Parathyroid adenoma (tissue), 2 donors: ENCODE results near the gene MAP3K5.

Source experiments
- H2AFZ ChIP-seq: fragments of 300-600 bp; sonication (generic); one replicate; pipeline ENCODE4 v1.7.0; 2017; ENCODE audit warnings: antibody characterized with exemption, mild to moderate bottlenecking
- H3K27ac ChIP-seq: fragments of 300-600 bp; sonication (generic); one replicate; pipeline ENCODE4 v1.7.0; 2017
- H3K27me3 ChIP-seq: fragments of 300-600 bp; sonication (generic); one replicate; pipeline ENCODE4 v1.7.0; 2017; ENCODE audit warnings: low read length; ENCODE audit not compliant: control insufficient read depth, insufficient read depth
- H3K36me3 ChIP-seq: fragments of 300-600 bp; sonication (generic); one replicate; pipeline ENCODE4 v1.7.0; 2017; ENCODE audit warnings: low read length; ENCODE audit not compliant: control insufficient read depth, insufficient read depth
- H3K4me1 ChIP-seq: fragments of 300-600 bp; sonication (generic); one replicate; pipeline ENCODE4 v1.7.0; 2017; ENCODE audit warnings: control low read depth
- H3K4me2 ChIP-seq: fragments of 300-600 bp; sonication (generic); one replicate; pipeline ENCODE4 v1.7.0; 2017; ENCODE audit warnings: low read length
- H3K4me3 ChIP-seq: fragments of 300-600 bp; sonication (generic); one replicate; pipeline ENCODE4 v1.7.0; 2017; ENCODE audit warnings: low read depth, low read length
- H3K79me2 ChIP-seq: fragments of 300-600 bp; sonication (generic); one replicate; pipeline ENCODE4 v1.7.0; 2017; ENCODE audit warnings: control low read depth
- H3K9ac ChIP-seq: fragments of 300-600 bp; sonication (generic); one replicate; pipeline ENCODE4 v1.7.0; 2017; ENCODE audit warnings: mild to moderate bottlenecking
- H3K9me3 ChIP-seq: fragments of 300-600 bp; sonication (generic); one replicate; pipeline ENCODE4 v1.7.0; 2017; ENCODE audit warnings: low read length; ENCODE audit not compliant: control insufficient read depth
- CTCF ChIP-seq: fragments of 300-600 bp; sonication (generic); IDR thresholded peaks from one replicate; pipeline ENCODE4 v1.7.0; 2017; ENCODE audit warnings: antibody characterized with exemption, mild to moderate bottlenecking
- donor health status: primary hyperparathyroidism.

Gene MAP3K5

GRCh38 chr6:136625293-136625692 lies 167.0 kb downstream of the MAP3K5 start:
- no peak overlapping the region for H3K4me3 ChIP-seq
- H3K9me3 ChIP-seq: no peaks in the 10 kb centered on the region
- H3K27me3 ChIP-seq: no peaks in the 10 kb centered on the region
- H3K27ac ChIP-seq: no peak overlapping the region
- H3K4me2 ChIP-seq: no peak overlapping the region
- H3K9ac ChIP-seq: no peak overlapping the region
- no peak overlapping the region for H2AFZ ChIP-seq
- H3K36me3 ChIP-seq: no peaks in the 10 kb centered on the region
- no peaks in the 10 kb centered on the region for H3K4me1 ChIP-seq
- no peaks in the 10 kb centered on the region for H3K79me2 ChIP-seq
- TF ChIP-seq CTCF: no peak

- H3K79me2 ChIP-seq: no peaks in the 10 kb centered on the region
- H3K9me3 ChIP-seq: no peaks in the 10 kb centered on the region
- H3K4me3 ChIP-seq: no peak overlapping the region
- no peak for TF ChIP-seq CTCF
- no peak overlapping the region for H3K4me2 ChIP-seq
- H3K4me1 ChIP-seq: no peaks in the 10 kb centered on the region
- no peak overlapping the region for H3K9ac ChIP-seq
- H2AFZ ChIP-seq: no peak overlapping the region
- H3K36me3 ChIP-seq: no peaks in the 10 kb centered on the region
- no peak overlapping the region for H3K27ac ChIP-seq
- H3K27me3 ChIP-seq: no peaks in the 10 kb centered on the region
These were observed 167.9 kb downstream of the MAP3K5 start for GRCh38 chr6:136624347-136624746.

- Histone ChIP-seq H2AFZ (no peak overlapping the region), H3K79me2 (no peaks in the 10 kb centered on the region), H3K9me3 (no peaks in the 10 kb centered on the region), H3K9ac (no peak overlapping the region), H3K27me3 (no peaks in the 10 kb centered on the region), H3K27ac (no peak overlapping the region), H3K4me3 (no peak overlapping the region), H3K36me3 (no peaks in the 10 kb centered on the region), H3K4me1 (no peaks in the 10 kb centered on the region), H3K4me2 (no peak overlapping the region)
- no peak for TF ChIP-seq CTCF
These were observed 174.2 kb downstream of the MAP3K5 start for GRCh38 chr6:136618086-136618485.

DNA sequence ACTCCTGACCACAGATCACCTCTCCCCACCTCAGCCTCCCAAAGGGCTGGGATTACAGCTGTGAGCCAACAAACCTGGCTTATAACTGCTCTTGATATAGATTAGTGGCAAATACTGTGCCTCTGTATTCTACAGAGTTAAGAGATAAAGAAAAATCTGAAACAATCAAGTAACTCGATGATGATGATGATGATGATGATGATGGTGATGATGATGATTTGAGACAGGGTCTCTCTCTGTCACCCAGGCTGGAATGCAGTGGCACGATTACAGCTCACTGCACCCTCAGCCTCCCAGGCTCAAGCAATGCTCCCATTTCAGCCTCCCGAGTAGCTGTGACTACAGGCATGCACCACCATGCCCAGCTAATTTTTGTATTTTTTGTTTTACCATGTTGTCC lies 175.8 kb downstream of the MAP3K5 start:
- H3K27me3 ChIP-seq: no peaks in the 10 kb centered on the region
- H3K4me3 ChIP-seq: no peak overlapping the region
- H3K4me1 ChIP-seq: no peaks in the 10 kb centered on the region
- H3K79me2 ChIP-seq: no peaks in the 10 kb centered on the region
- no peak overlapping the region for H3K9ac ChIP-seq
- H3K36me3 ChIP-seq: no peaks in the 10 kb centered on the region
- no peak overlapping the region for H2AFZ ChIP-seq
- H3K9me3 ChIP-seq: no peaks in the 10 kb centered on the region
- H3K27ac ChIP-seq: no peak overlapping the region
- no peak for TF ChIP-seq CTCF
- no peak overlapping the region for H3K4me2 ChIP-seq

GRCh38 chr6:136614994-136615393 lies 177.3 kb downstream of the MAP3K5 start:
- Histone ChIP-seq H3K9ac (no peak overlapping the region), H3K36me3 (no peaks in the 10 kb centered on the region), H3K4me2 (no peak overlapping the region), H3K9me3 (no peaks in the 10 kb centered on the region), H3K4me1 (no peaks in the 10 kb centered on the region), H3K27me3 (no peaks in the 10 kb centered on the region), H3K27ac (no peak overlapping the region), H2AFZ (no peak overlapping the region), H3K4me3 (no peak overlapping the region), H3K79me2 (no peaks in the 10 kb centered on the region)
- TF ChIP-seq CTCF: no peak
